Gastrocnemius medialis (tissue), 4 donors: ENCODE measurements around the gene DOCK8. TPM values are rescaled to one million over a fixed set of nuclear protein-coding genes. Genes with fewer than 3 reads are reported as not detected.

Source experiments
- ATAC-seq, 2 donors: fragments of 150-250 bp; one replicate each; pipeline ENCODE4 v1.9.1; 2016
- DNase-seq, 2 donors: peaks; one replicate each; pipeline ENCODE4 v3.0.0-alpha.2; 2019
- H3K27ac ChIP-seq, 4 donors: fragments of 200-600 bp; sonication (generic); 1 replicate in 1 of 4; 2 replicates in 3 of 4; pipeline ENCODE4 v1.5.1; 2016 to 2018; ENCODE audit warnings: mild to moderate bottlenecking in 2 of 4, moderate library complexity in 1 of 4
- H3K27me3 ChIP-seq, 3 donors: fragments of 200-600 bp; sonication (generic) in 2 of 3; 1 replicate in 1 of 3; 2 replicates in 2 of 3; pipeline versions ENCODE4 v1.5.1 to v1.6.0; 2016 to 2019; ENCODE audit warnings: mild to moderate bottlenecking in 1 of 3, moderate library complexity in 1 of 3
- H3K36me3 ChIP-seq, 2 donors: fragments of 200-600 bp; sonication (generic) in 1 of 2; one replicate each; pipeline ENCODE4 v1.5.1; 2017 to 2018
- H3K4me1 ChIP-seq, 2 donors: fragments of 200-600 bp; sonication (generic) in 1 of 2; one replicate each; pipeline ENCODE4 v1.5.1; 2016 to 2017; ENCODE audit warnings: mild to moderate bottlenecking in 2 of 2
- H3K4me3 ChIP-seq, 4 donors: fragments of 200-600 bp; sonication (generic) in 3 of 4; 1 replicate in 1 of 4; 2 replicates in 3 of 4; pipeline ENCODE4 v1.5.1; 2016 to 2019; ENCODE audit warnings: mild to moderate bottlenecking in 2 of 4
- H3K9me3 ChIP-seq, 3 donors: fragments of 200-600 bp; sonication (generic) in 2 of 3; 1 replicate in 1 of 3; 2 replicates in 2 of 3; pipeline ENCODE4 v1.5.1; 2016 to 2019
- CTCF ChIP-seq, 5 experiments: fragments of 450-650 bp in 3 of 5; fragments of 200-600 bp in 2 of 5; sonication (generic) in 2 of 5; IDR thresholded peaks in 4 of 5; conservative IDR thresholded peaks in 1 of 5; 1 replicate in 4 of 5; 2 replicates in 1 of 5; pipeline ENCODE4 v1.5.1; 2016 to 2019; ENCODE audit warnings: antibody characterized with exemption in 5 of 5, mild to moderate bottlenecking in 3 of 5, moderate library complexity in 3 of 5
- POLR2A ChIP-seq, 2 donors: fragments of 450-650 bp; IDR thresholded peaks; one replicate each; pipeline ENCODE4 v1.6.1; 2017; ENCODE audit warnings: antibody characterized with exemption in 2 of 2, mild to moderate bottlenecking in 2 of 2, moderate library complexity in 2 of 2
- in situ Hi-C, 4 donors: fragments of 200-750 bp; cut with MboI; loops; one replicate each; pipeline versions ENCODE4 v1.15.0 to v1.8.0; 2017; ENCODE audit warnings: low sequenced_read_pairs in 4 of 4
- intact Hi-C: fragments of 100-400 bp; cut with DNase I; formaldehyde crosslinking; loops from one replicate; pipeline ENCODE4 v1.15.1; 2023; ENCODE audit warnings: low total_unique reads
- total RNA-seq, 4 donors: library from RNA; depleted of rRNA; stranded (reverse); fragments of >200 nt; gene quantifications; one replicate each; pipeline versions ENCODE4 v1.1.0 to v1.2.3, GENCODE V29; 2016

Gene DOCK8
- total RNA-seq, 4 donors from 2014 or later, result 0.80 to 2.8 (median 2.0) TPM

GRCh38 chr9:249025-249424 is 34.4 kb downstream of the DOCK8 start:
- in situ Hi-C loops, result no loop called here
- intact Hi-C loops, result no loop called here
- Histone ChIP-seq H3K27ac (no peak overlapping the region), H3K27me3 (no peaks in the 10 kb centered on the region), H3K36me3 (no peaks in the 10 kb centered on the region), H3K4me3 (no peak overlapping the region), H3K9me3 (no peaks in the 10 kb centered on the region), H3K4me1 (no peaks in the 10 kb centered on the region)
- ATAC-seq (no peak), DNase-seq (no peak)
- TF ChIP-seq POLR2A (IDR thresholded peaks at IDR 0.05) (no peak), CTCF (IDR thresholded peaks at IDR 0.05 in 4 of 5, conservative IDR thresholded peaks at IDR 0.05 in 1 of 5) (no peak)

GRCh38 chr9:250039-250438 is 35.4 kb downstream of the DOCK8 start:
- TF ChIP-seq POLR2A (IDR thresholded peaks at IDR 0.05) (no peak), CTCF (IDR thresholded peaks at IDR 0.05 in 4 of 5, conservative IDR thresholded peaks at IDR 0.05 in 1 of 5) (no peak)
- H3K4me1 ChIP-seq, result no peaks in the 10 kb centered on the region
- no peak overlapping the region for H3K4me3 ChIP-seq
- ATAC-seq (no peak), DNase-seq (no peak)
- H3K9me3 ChIP-seq, result no peaks in the 10 kb centered on the region
- H3K36me3 ChIP-seq, result no peaks in the 10 kb centered on the region
- H3K27me3 ChIP-seq, result no peaks in the 10 kb centered on the region
- in situ Hi-C loops (no loop called here), intact Hi-C loops (no loop called here)
- no peak overlapping the region for H3K27ac ChIP-seq

GRCh38 chr9:250625-251024 is 36.0 kb downstream of the DOCK8 start:
- no peaks in the 10 kb centered on the region for H3K27me3 ChIP-seq
- no peak for DNase-seq
- H3K4me1 ChIP-seq, result no peaks in the 10 kb centered on the region
- H3K9me3 ChIP-seq, result no peaks in the 10 kb centered on the region
- no peaks in the 10 kb centered on the region for H3K36me3 ChIP-seq
- H3K27ac ChIP-seq, result no peak overlapping the region
- no peak for TF ChIP-seq POLR2A (IDR thresholded peaks at IDR 0.05)
- in situ Hi-C loops, result no loop called here
- H3K4me3 ChIP-seq, result no peak overlapping the region
- ATAC-seq, result no peak
- intact Hi-C loops, result no loop called here

GRCh38 chr9:251398-251797 is 36.7 kb downstream of the DOCK8 start:
- in situ Hi-C loops, result no loop called here
- Histone ChIP-seq H3K27ac (no peak overlapping the region), H3K4me1 (no peaks in the 10 kb centered on the region), H3K36me3 (no peaks in the 10 kb centered on the region), H3K4me3 (no peak overlapping the region), H3K27me3 (no peaks in the 10 kb centered on the region), H3K9me3 (no peaks in the 10 kb centered on the region)
- ATAC-seq (no peak), DNase-seq (no peak)
- no peak for TF ChIP-seq POLR2A (IDR thresholded peaks at IDR 0.05)
- no peak for TF ChIP-seq CTCF (IDR thresholded peaks at IDR 0.05 in 4 of 5, conservative IDR thresholded peaks at IDR 0.05 in 1 of 5)
- intact Hi-C loops, result no loop called here

GRCh38 chr9:253539-253938 is 38.9 kb downstream of the DOCK8 start:
- in situ Hi-C loops (no loop called here), intact Hi-C loops (no loop called here)
- H3K4me3 ChIP-seq, result no peak overlapping the region
- no peaks in the 10 kb centered on the region for H3K9me3 ChIP-seq
- no peaks in the 10 kb centered on the region for H3K27me3 ChIP-seq
- ATAC-seq (no peak), DNase-seq (no peak)
- H3K27ac ChIP-seq, result no peak overlapping the region
- TF ChIP-seq POLR2A (IDR thresholded peaks at IDR 0.05) (no peak), CTCF (IDR thresholded peaks at IDR 0.05 in 4 of 5, conservative IDR thresholded peaks at IDR 0.05 in 1 of 5) (no peak)
- H3K36me3 ChIP-seq, result no peaks in the 10 kb centered on the region
- H3K4me1 ChIP-seq, result no peaks in the 10 kb centered on the region
